HG03460 (cell line): ENCODE data around the gene BCAS3.
"Not testable (repeated sequence)": the region's sequence is repeated elsewhere in the genome, so short reads cannot be mapped to it uniquely, and the experiment has no call there.

Experiments
- ATAC-seq: cut with Tn5 transposase; IDR thresholded peaks from one replicate; pipeline ENCODE4 v1.9.1; 2021; ENCODE audit not compliant: unreplicated experiment

Gene BCAS3

DNA sequence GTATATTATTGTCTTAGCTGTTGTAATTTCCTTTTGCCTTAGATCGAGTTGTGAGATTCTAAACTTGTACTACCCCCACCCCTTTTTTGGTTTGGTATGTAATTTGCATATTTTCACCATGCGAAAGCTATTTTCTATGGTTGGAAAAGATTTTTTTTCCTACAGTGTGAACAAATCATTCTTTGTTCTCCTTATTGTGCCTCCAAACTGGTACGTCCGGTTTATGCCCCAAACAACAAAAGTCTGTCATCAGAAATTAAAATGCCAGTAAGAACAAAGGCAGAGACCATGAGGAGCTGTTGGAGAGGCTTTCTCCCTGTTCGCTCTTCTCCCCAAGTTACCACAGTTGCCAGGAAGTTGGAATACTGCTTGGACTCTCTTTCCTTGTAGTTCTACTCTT is 66.1 kb downstream of the BCAS3 start:
- ATAC-seq: no peak

DNA sequence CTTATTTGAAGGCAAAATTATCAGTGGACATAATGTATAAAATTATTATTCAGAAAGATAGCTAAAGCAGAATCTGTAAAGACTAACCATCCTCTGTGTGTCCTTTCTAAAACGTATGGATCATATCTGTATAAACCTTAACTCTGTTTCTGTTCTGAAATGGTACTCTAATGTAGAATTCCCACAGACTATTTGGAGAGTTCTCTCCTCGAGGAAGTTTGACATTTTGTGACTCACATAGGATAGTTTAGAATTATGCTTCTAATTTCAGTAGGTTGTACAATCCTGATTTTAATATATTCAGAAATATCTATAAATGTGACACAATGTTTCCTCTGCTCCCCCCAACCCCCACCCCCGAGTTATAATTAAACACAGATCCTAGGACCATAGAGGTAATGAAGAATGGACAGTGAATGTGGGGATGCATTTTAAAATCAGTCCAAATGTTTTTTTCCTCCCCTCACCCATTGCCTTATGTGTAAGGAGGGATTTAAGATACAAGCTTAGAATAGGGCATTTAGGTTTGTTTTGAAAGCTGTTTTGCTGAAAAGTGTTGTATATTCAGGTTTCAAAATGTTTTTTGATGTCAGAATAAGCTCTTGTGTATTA is 66.8 kb downstream of the BCAS3 start:
- no peak for ATAC-seq

DNA sequence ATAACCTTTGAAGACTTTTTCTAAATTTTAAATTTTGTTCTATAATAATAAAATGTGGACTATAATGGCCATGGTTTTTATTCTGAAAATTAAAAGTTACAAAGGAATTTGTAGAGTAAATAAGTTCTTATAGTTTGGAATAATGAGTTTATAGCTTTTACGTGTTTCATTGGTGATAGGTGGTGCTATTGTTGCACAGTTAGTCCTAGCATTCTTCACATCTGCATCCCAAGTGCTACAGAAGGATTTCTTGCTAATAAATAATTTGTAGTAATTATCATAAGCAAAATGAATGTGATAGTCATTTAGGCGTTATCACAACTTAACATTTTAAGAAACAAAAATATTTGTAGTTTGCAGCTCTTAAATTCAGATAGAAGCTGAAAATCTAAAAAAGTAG is 67.9 kb downstream of the BCAS3 start:
- no peak for ATAC-seq

DNA sequence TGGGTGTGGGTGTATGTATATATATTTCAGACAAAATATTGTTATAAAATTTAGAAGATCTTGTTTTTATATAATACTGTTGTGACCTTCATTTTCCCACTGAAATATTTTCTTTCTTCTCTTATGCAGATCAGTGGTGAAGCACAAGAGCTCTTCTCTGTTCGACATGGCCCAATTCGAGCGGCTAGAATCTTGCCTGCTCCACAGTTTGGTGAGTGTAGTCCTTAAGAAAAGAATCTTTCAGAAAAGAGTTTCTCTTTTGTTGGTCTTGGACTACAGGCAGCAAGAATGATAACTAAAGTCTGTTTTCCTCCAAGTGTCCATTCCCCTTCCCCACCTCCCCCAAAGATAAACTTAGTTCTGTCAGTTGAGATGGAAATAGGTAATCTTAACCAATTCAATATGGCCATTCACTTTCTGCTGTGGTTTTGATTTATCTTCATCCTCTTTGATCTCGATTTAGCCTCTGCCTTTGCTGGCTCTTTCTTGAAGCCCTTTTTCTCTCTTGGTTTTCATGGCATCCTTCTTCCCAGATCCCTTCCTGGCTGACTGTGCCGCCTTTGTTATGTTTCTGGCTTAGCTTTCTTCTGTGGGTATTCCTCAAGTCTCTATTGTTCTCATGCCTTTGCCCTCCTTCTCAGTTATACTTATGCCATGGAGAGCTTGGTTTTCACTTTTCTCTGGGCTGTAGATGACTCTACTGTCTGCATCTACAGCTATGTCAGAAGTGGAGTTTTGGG is 69.6 kb downstream of the BCAS3 start:
- no peak for ATAC-seq

DNA sequence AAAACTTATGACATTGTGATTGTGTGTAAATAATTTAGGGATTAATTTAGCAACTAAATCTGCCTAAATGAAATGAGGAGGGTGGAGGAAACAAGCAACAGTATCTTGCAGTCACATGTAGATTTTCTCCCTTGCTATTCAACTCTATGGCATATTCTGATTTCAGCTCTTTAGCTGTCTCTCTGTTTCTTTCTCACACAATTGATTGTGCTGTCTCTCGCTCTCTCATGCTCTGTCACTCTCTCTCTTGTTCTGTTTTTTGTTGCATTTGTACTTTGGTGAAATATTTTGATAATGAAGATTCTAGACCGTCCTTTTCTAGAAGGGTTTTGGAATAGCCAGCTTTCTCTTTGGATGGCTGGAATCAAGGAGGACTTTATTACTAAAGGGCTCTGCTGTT is 70.6 kb downstream of the BCAS3 start:
- no peak for ATAC-seq

DNA sequence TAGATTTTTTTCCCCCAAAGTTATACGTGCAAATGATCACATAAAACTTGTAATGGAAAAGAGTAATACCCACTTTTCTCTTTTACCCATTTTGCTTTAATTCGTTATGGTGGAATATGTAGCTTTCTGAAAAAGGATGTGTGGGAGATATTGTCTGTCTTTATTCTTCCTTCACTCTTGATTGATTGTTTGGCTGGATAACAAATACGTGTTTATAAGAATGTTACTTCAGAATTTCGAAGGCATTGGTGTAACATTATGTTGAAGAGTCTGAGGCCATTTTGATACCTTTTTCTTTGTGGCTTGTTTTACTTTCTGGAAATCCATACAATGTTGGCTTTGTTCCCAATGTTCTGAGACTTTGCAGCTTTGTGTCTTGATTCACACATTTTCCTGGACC is 71.4 kb downstream of the BCAS3 start:
- ATAC-seq: no peak

DNA sequence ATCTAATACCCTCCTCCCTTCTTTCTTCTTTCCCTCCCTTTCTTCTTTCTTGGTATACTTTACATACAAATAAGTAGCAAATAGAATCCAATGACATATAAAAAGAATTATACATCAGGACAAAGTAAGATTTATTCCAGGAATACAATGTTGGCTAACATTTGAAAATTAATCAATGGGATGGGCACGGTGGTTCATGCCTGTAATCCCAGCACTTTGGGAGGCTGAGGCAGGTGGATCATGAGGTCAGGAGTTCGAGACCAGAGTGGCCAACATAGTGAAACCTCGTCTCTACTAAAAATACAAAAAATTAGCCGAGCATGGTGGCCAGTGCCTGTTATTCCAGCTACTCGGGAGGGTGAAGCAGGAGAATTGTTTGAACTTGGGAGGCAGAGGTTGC is 72.1 kb downstream of the BCAS3 start:
- ATAC-seq: no peak

DNA sequence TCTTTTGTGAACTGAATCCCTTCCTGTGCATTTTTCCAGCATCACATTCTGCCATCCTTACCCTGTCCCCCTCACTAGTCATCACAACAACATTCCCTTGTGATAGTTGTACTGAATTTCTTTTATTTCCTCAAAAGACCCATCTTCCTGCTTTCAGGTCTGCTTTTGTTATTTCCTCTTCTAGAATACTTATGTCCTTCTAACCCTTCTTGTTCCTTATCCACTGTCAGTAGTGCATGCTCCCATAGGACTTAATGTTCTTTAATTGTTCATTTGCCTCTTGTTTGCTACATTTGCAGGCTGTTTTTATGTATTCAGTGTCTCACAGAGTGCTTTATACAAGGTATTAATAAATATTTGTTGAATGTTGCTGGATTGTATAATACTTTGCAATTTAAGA is 73.0 kb downstream of the BCAS3 start:
- no peak for ATAC-seq

DNA sequence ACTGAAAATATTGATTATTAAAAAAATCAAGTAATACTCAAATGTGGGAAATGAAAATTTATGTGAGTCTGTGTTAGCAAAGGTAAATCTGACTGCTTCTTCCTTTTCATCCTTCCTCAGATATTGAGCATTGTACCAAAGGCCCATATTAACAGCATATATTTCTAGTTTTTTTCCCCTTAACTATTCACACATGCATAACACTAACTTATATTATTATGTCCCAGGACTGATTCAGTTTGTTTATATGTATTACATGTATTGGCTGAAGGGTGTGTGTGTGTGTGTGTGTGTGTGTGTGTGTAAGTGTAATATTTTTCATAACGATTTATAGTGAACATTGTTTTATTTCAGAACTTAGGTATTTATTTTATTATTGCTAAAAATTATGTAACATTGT is 74.2 kb downstream of the BCAS3 start:
- ATAC-seq: no peak

DNA sequence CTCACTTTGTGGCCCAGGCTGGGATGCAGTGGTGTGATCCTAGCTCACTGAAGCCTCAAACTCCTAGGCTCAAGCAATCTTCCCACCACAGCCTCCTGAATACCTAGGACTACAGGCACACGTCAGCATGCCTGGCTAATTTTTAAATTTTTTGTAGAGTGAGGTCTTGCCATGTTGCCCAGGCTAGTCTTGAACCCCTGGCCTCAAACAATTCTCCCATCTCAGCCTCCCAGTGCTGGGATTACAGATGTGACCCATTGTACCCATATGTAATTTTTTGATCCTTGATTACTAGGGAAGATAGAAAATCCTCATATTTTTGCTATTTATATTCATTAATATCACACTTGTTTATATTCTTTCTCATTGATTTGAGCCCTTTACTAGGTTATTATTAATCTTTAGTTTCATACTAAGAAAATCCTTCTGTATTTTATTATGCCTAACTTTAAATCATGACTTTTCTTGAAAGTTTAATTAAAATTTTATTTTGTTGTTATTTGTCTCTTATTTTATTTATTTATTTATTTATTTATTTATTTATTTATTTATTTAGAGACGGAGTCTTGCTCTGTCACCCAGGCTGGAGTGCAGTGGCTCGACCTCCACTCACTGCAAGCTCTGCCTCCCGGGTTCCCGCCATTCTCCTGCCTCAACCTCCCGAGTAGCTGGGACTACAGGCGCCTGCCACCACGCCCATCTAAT is 75.4 kb downstream of the BCAS3 start:
- ATAC-seq: no peak

DNA sequence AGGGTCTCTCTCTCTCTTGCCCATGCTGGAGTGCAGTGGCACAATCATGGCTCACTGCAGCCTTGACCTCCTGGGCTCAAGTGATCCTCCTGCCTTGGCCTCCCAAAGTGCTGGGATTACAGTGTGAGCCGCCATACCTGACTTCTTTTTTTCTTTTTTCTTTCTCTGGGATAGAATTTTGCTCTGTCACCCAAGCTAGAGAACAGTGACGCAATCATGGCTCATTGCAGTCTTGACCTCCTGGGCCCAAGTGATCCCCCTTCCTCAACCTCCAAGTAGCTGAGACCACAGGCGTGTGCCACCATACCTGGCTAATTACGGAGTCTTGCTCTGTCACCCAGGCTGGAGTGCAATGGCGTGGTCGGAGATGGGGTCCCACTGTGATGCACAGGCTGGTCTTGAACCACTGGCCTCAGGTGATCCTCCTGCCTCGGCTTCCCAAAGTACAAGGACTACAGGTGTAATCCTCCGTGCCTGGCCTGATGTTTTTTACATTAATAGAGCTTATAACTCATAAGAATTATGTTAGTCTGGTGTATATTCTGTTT is 76.5 kb downstream of the BCAS3 start:
- ATAC-seq: no peak

DNA sequence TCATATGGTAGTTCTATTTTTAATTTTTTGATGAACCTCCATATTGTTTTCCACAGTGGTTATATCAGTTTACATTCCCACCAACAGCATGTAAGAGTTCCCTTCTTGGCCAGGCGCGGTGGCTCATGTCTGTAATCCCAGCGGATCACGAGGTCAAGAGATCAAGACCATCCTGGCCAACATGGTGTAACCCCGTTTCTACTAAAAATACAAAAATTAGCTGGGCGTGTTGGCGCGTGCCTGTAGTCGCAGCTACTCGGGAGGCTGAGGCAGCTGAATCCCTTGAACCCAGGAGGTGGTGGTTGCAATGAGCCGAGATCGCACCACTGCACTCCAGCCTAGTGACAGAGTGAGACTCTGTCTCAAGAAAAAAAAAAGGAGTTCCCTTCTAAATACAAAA is 79.1 kb downstream of the BCAS3 start:
- not testable (repeated sequence) for ATAC-seq

DNA sequence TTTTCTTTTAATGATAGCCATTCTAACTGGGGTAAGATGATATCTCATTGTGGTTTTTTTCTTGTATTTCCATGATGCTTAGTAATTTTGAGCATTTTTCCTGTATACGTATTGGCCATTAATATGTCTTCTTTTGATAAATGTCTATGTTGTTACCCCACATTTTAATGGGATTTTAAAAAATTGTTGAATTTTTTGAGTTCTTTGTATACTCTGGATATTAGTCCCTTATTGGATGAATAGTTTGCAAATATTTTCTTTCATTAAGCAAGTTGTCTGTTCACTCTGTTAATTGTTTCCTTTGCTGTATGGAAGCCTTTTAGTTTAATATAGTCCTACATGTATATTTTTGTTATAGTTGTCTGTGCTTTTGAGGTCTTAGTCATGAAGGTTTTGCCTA is 79.8 kb downstream of the BCAS3 start:
- ATAC-seq: no peak

DNA sequence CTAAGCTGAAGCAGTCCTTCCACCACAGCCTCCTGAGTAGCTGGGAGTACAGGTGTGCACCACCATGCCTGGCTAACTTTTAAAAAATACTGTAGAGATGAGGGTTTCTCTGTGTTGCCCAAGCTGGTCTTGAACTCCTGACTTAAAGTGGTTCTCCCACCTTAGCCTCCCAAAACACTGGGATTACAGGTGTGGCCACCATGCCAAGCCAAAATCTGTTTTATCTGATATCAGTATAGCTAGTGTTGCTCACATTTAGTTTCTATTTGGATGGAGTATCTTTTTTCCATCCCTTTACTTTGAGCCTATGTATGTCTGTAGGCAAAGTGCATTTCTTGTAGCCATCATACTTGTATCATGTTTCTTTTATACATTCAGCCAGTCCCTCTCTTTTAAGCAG is 82.1 kb downstream of the BCAS3 start:
- ATAC-seq: no peak

DNA sequence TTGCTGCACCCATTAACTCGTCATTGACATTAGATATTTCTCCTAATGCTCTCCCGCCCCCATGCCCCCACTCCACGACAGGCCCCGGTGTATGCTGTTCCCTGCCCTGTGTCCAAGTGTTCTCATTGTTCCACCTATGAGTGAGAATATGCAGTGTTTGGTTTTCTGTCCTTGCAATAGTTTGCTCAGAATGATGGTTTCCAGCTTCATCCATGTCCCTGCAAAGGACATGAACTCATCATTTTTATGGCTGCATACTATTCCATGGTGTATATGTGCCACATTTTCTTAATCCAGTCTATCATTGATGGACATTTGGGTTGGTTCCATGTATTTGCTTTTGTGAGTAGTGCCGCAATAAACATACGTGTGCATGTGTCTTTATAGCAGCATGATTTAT is 83.7 kb downstream of the BCAS3 start:
- ATAC-seq: not testable (repeated sequence)

DNA sequence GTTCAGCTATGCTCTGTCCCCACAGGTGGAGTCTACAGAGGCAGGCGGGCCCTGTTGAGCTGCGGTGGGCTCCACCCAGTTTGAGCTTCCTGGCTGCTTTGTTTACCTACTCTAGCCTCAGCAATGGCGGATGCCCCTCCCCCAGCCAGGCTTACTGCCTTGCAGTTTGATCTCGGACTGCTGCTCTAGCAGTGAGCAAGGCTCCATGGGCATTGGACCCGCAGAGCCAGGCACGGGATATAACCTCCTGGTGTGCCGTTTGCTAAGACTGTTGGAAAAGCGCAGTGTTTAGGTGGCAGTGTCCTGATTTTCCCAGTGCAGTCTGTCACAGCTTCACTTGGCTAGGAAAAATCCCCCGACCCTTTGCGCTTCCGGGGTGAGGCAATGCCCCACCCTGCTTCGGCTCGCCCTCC is 89.1 kb downstream of the BCAS3 start:
- no peak for ATAC-seq

DNA sequence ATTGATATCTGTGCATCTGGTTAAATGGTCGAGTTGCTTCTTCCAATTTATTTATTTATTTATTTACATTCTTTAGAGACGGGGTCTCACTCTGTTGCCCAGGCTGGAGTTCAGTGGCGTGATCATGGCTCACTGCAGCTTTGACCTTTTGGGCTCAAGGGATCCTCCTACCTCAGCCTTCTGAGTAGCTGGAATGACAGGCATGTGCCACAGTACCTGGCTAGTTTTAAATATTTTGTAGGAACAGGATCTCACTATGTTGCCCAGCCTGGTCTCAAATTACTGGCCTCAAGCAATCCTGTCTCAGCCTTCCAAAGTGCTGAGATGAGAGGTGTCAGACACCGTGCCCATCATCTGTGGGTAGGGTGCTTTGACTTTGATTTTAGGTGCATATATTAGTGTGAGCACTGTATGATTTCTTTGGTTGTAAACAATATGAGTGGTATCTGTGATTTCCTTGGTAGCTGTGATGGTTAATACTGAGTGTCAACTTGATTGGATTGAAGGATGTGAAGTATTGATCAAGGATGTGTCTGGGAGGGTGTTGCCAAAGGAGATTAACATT is 90.2 kb downstream of the BCAS3 start:
- no peak for ATAC-seq

DNA sequence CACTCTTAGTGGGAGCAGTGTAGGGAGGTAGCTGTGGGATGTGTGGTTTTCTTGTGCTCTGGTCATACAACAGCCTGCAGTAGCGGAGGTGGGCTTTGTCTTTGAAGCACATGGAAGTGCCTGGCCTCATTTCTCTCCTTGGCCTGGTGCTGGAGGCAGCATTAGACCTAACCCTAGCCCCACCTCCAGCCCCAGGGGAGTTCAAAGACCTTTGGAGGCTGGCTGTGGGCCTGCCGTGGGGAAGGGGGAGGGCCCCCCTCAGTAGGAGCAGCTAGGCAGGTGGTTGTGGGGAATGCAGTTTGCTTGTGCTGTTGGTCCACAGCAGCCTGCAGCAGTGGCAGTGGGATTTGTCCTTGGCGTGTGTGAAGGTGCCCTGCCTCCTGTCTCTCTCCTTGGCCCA is 91.7 kb downstream of the BCAS3 start:
- no peak for ATAC-seq

DNA sequence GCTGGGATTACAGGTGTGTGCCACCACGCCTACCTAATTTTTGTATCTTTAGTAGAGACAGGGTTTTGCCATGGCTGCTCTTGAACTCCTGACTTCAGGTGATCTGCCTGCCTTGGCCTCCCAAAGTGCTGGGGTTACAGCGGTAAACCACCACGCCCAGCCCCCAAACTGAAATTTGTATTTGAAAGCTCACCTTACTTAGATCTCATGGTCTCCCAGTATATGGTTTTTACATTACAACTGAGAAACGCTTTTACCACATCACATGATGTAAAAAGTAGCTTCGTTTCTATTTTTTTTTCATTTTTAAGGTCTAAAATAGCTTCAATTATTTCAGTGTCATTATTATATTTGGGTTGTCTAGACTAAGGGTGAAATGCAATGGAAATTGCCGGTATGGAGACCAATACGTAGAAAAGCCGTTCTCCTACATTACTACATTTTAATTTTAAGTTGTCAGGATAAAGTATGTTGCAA is 93.3 kb downstream of the BCAS3 start:
- ATAC-seq: no peak

DNA sequence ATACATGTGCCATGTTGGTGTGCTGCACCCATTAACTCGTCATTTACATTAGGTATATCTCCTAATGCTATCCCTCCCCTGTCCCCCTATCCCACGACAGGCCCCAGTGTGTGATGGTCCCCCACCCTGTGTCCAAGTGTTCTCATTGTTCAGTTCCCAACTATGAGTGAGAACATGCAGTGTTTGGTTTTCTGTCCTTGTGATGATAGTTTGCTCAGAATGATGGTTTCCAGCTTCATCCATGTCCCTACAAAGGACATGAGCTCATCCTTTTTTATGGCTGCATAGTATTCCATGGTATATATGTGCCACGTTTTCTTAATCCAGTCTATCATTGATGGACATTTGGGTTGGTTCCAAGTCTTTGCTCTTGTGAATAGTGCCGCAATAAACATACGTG is 94.0 kb downstream of the BCAS3 start:
- not testable (repeated sequence) for ATAC-seq

DNA sequence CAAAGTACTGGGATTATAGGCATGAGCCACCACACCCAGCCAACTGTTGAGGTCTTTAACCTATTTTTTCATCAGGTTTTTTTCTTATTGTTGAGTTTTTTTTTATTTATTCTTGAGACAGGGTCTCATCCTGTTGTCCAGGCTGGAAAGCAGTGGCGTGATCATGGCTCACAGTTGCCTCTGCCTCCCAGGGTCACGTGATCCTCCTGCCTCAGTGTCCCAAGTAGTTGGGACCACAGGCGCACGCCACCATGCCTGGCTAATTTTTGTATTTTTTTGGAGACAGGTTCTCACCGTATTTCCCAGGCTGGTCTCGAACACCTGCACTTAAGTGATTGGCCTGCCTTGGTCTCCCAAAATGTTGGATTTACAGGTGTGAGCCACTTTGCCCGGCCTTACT is 95.9 kb downstream of the BCAS3 start:
- no peak for ATAC-seq
